Endothelial cell of umbilical vein (primary cell): ENCODE results near the gene GPA33.

Experiments used
- CTCF ChIP-seq, 2 donors: IDR thresholded peaks; 1 replicate in 1 of 2; 2 replicates in 1 of 2; pipeline ENCODE4 v1.5.1; 2011; ENCODE audit warnings: low read length in 2 of 2, mild to moderate bottlenecking in 2 of 2, moderate library complexity in 2 of 2, control low read depth in 1 of 2, inconsistent platforms in 1 of 2, low read depth in 1 of 2; ENCODE audit not compliant: insufficient read depth in 1 of 2; ENCODE audit errors: extremely low read depth in 1 of 2
- POLR2A ChIP-seq: IDR thresholded peaks from 2 replicates; pipeline ENCODE4 v1.6.1; 2012; ENCODE audit warnings: low read depth, mild to moderate bottlenecking, control low read depth, low read length

- TF ChIP-seq POLR2A: no peak
- no peak for TF ChIP-seq CTCF (IDR thresholded peaks at IDR 0.05; ENCODE audit: extremely low read depth in 1 of 2, insufficient read depth in 1 of 2, low read depth in 1 of 2, low read length in 2 of 2)
Observed at GRCh38 chr1:167118188-167118587, 28.0 kb upstream of the GPA33 start.
